AG04450 (cell line): ENCODE data around the gene STAT4. TPM values are rescaled to one million over a fixed set of nuclear protein-coding genes. Genes with fewer than 3 reads are reported as not detected.

Source experiments
- CTCF ChIA-PET: fragments of 300-600, 350-600 bp; formaldehyde crosslinking; extraction: SDS; loops from one replicate; lab custom pipeline; 2022; ENCODE audit warnings: antibody characterized with exemption, inconsistent platforms; lab: Charles Lee
- POLR2A ChIA-PET: fragments of 350-600 bp; formaldehyde crosslinking; extraction: SDS; loops from one replicate; lab custom pipeline; 2021; ENCODE audit warnings: antibody characterized with exemption, inconsistent platforms; lab: Yijun Ruan, JAX
- DNase-seq: peaks from one replicate; pipeline ENCODE4 v3.0.0-alpha.2; 2011; ENCODE audit warnings: low read depth, low spot score
- H3K27ac ChIP-seq: one replicate; pipeline ENCODE4 v1.5.1; 2012; ENCODE audit warnings: low read depth, low read length, control low read depth
- H3K27me3 ChIP-seq: one replicate; pipeline ENCODE4 v1.6.0; 2012; ENCODE audit warnings: low read length; ENCODE audit not compliant: control insufficient read depth, insufficient read depth
- H3K4me3 ChIP-seq: 2 replicates; pipeline ENCODE4 v1.5.1; 2011; ENCODE audit warnings: mild to moderate bottlenecking, low read depth, low read length, control low read depth
- H3K9me3 ChIP-seq: 2 replicates; pipeline ENCODE4 v1.5.1; 2012; ENCODE audit warnings: low read length; ENCODE audit not compliant: control insufficient read depth, insufficient read depth
- CTCF ChIP-seq: IDR thresholded peaks from 2 replicates; pipeline ENCODE4 v1.5.1; 2011; ENCODE audit warnings: low read depth, low read length, control low read depth, inconsistent platforms
- polyA plus RNA-seq: library from polyadenylated mRNA; depleted of rRNA; stranded (reverse); fragments of >200 nt; gene quantifications from 2 replicates; pipeline ENCODE4 v1.2.3, GENCODE V29; 2011

STAT4 gene
- polyA plus RNA-seq, 1 experiment: 1.3 TPM

DNA sequence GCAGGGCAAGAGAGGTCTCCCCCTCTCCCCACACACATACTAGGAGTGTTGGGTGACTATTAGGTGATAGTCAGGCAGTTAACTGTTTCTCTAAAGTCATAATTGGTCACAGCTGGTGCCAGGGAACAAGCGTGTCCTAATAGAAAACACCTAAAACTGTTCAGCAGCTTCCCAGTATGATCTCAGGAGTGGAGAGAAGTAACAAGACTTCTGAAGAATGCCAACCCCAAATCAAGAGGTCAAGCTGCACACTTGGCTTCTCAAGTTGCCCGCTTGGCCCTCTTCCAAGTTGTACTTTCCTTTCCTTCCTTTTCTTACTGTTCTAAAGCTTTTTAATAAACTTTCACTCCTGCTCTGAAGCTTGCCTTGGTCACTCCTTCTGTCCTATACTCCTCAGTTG lies 114.4 kb downstream of the STAT4 start:
- ChIA-PET POLR2A (interaction anchor here (0.6 to 1.6 kb wide), 2 partner anchors 16 to 57 kb away, joined by 3 to 4 read pairs; no protein-coding TSS in a partner anchor), CTCF (interaction anchor here (0.7 to 7.1 kb wide), 4 partner anchors 10 to 119 kb away, joined by 3 to 38 read pairs (median 6); no protein-coding TSS in a partner anchor)
- Histone ChIP-seq H3K27ac (no peak overlapping the region), H3K4me3 (no peak overlapping the region), H3K9me3 (no peaks in the 10 kb centered on the region), H3K27me3 (no peaks in the 10 kb centered on the region)
- no peak for TF ChIP-seq CTCF
- no peak for DNase-seq

- Histone ChIP-seq H3K4me3 (no peak overlapping the region), H3K9me3 (no peaks in the 10 kb centered on the region), H3K27me3 (no peaks in the 10 kb centered on the region), H3K27ac (no peak overlapping the region)
- DNase-seq: no peak
- TF ChIP-seq CTCF: no peak
- ChIA-PET POLR2A (no interaction called here), CTCF (interaction anchor here (0.8 to 0.9 kb wide), 2 partner anchors 123 to 132 kb away, joined by 3 read pairs; no protein-coding TSS in a partner anchor)
These were observed 118.0 kb downstream of the STAT4 start for GRCh38 chr2:191032588-191033429.

- Histone ChIP-seq H3K4me3 (no peak overlapping the region), H3K9me3 (no peaks in the 10 kb centered on the region), H3K27ac (no peak overlapping the region), H3K27me3 (no peaks in the 10 kb centered on the region)
- ChIA-PET POLR2A (no interaction called here), CTCF (no interaction called here)
- no peak for DNase-seq
- no peak for TF ChIP-seq CTCF
These were observed 119.5 kb downstream of the STAT4 start for GRCh38 chr2:191031256-191031655.

DNA sequence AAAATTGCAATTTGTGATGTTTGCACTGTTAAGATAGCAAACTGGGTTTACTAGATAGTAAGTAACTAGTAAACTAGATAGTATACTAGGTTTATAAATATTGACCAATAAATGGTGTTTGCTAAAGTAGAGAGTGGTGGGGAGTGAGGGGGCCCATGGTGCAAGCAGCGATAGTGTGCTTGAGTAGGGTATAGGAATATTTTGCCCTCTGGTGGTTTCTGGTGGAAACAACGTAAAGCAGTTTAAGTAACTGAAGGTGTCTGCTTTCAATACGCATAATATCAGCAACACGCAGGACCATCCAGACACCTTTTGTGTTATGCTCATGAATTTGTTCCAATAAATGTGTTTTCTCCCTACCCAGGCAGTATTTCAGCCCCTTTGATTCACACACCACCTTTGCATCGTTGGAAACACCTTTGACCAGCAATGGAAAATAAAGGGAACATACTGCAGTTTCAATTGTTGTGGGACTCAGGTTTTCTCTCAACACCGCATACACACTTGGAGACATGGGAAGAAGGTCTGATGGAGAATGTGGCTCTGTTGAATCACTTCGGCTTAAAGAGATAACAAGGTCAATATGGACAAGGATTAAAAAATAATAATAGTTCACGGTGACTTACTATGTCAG lies 120.2 kb downstream of the STAT4 start:
- Histone ChIP-seq H3K4me3 (no peak overlapping the region), H3K27ac (no peak overlapping the region), H3K27me3 (no peaks in the 10 kb centered on the region), H3K9me3 (no peaks in the 10 kb centered on the region)
- ChIA-PET CTCF (interaction anchor here (0.6 to 1.1 kb wide), 2 partner anchors 45 to 125 kb away, joined by 3 to 5 read pairs; no protein-coding TSS in a partner anchor), POLR2A (no interaction called here)
- TF ChIP-seq CTCF: peak; percentile 69
- no peak for DNase-seq
